K562 (cell line): ENCODE measurements around the gene B4GALT1. TPM values are rescaled to one million over a fixed set of nuclear protein-coding genes. Genes with fewer than 3 reads are reported as not detected.
A peak's percentile ranks its signal among the peaks of the same experiment; 100 is the strongest.

Experiments used
- ATAC-seq: fragments of 200-7000 bp; cut with Tn5 transposase; 3 replicates; pipeline ENCODE4 v1.9.1; 2020; ENCODE audit warnings: moderate library complexity
- BruUV-seq: library from RNA; stranded (reverse); fragments of 400-500 nt; replicated peaks from 2 replicates; lab custom pipeline; 2021; lab: Mats Ljungman, UMichigan
- CTCF ChIA-PET: fragments of 300-600 bp; formaldehyde crosslinking; extraction: SDS; loops from one replicate; lab custom pipeline; 2021; ENCODE audit warnings: low intra/inter-chr PET ratio; lab: Yijun Ruan, JAX
- POLR2A ChIA-PET: fragments of 300-600, 350-650 bp; sonication (Branson Sonifier 250); formaldehyde crosslinking; extraction: SDS; loops from one replicate; lab custom pipeline; 2021; ENCODE audit warnings: antibody characterized with exemption, inconsistent platforms; lab: Yijun Ruan, JAX
- DNase-seq, 4 experiments: peaks; one replicate each; pipeline versions ENCODE4 v3.0.0 to v3.0.0-alpha.2; 2011 to 2018; ENCODE audit warnings: low spot score in 3 of 4, mixed read lengths in 3 of 4; ENCODE audit errors: extremely low read depth in 1 of 4
- FAIRE-seq: peaks from 2 replicates; lab custom pipeline; 2011; peaks lifted over from hg19 to GRCh38; lab: Jason Lieb, UNC
- H2AFZ ChIP-seq: 2 replicates; pipeline ENCODE4 v1.6.0; 2011; ENCODE audit warnings: low read depth, low read length, control low read depth, inconsistent platforms
- H3K27ac ChIP-seq: fragments of 200-600 bp; 3 replicates; pipeline ENCODE4 v1.8.0; 2011; ENCODE audit warnings: low read depth, mild to moderate bottlenecking, control low read depth, inconsistent platforms, low read length, moderate library complexity, mixed read lengths; ENCODE audit errors: extremely low read depth
- H3K27me3 ChIP-seq, 2 experiments: fragments of 300-600 bp in 1 of 2; 2 replicates in 1 of 2; 3 replicates in 1 of 2; pipeline versions ENCODE4 v1.6.0 to v1.8.0; 2011; ENCODE audit warnings: inconsistent platforms in 2 of 2, low read length in 2 of 2, mild to moderate bottlenecking in 1 of 2, mixed read lengths in 1 of 2, moderate library complexity in 1 of 2; ENCODE audit not compliant: control insufficient read depth in 2 of 2, insufficient read depth in 2 of 2
- H3K36me3 ChIP-seq: fragments of 300-600 bp; 3 replicates; pipeline ENCODE4 v1.8.0; 2011; ENCODE audit warnings: mild to moderate bottlenecking, low read length, inconsistent platforms; ENCODE audit not compliant: control insufficient read depth, insufficient read depth
- H3K4me1 ChIP-seq, 2 experiments: fragments of 200-600 bp in 1 of 2; replicated peaks in 1 of 2; 2 replicates in 1 of 2; 3 replicates in 1 of 2; pipeline versions ENCODE4 v1.5.1 to v1.8.0; 2011; ENCODE audit warnings: inconsistent platforms in 2 of 2, low read length in 2 of 2, mild to moderate bottlenecking in 1 of 2, mixed read lengths in 1 of 2, moderate library complexity in 1 of 2; ENCODE audit not compliant: control insufficient read depth in 2 of 2, insufficient read depth in 2 of 2
- H3K4me2 ChIP-seq: 2 replicates; pipeline ENCODE4 v1.6.1; 2011; ENCODE audit warnings: low read length, control low read depth, inconsistent platforms, mixed read lengths; ENCODE audit not compliant: insufficient read depth
- H3K4me3 ChIP-seq: fragments of 200-600 bp; sonication (generic), shearing (Covaris generic); 2 replicates; pipeline ENCODE4 v1.5.1; 2016; ENCODE audit warnings: control low read depth, inconsistent platforms
- H3K79me2 ChIP-seq: fragments of 200-600 bp; 3 replicates; pipeline ENCODE4 v1.8.0; 2011; ENCODE audit warnings: low read length, inconsistent platforms; ENCODE audit not compliant: control insufficient read depth, insufficient read depth
- H3K9ac ChIP-seq, 2 experiments: 2 replicates each; pipeline versions ENCODE4 v1.6.0 to v1.6.1; 2011; ENCODE audit warnings: low read depth in 2 of 2, low read length in 2 of 2, control low read depth in 1 of 2, inconsistent platforms in 1 of 2, mild to moderate bottlenecking in 1 of 2, mixed read lengths in 1 of 2; ENCODE audit not compliant: insufficient read depth in 1 of 2
- H3K9me1 ChIP-seq: one replicate; pipeline ENCODE4 v1.6.0; 2011; ENCODE audit warnings: inconsistent platforms, mild to moderate bottlenecking, low read length, moderate library complexity; ENCODE audit not compliant: control insufficient read depth, insufficient read depth
- H3K9me3 ChIP-seq: replicated peaks from 2 replicates; pipeline ENCODE4 v1.5.1; 2011; ENCODE audit warnings: low read depth, low read length, inconsistent platforms; ENCODE audit not compliant: control insufficient read depth, insufficient read depth
- H4K20me1 ChIP-seq: replicated peaks from 2 replicates; pipeline ENCODE4 v1.6.1; 2011; ENCODE audit warnings: low read length, inconsistent platforms, mixed read lengths; ENCODE audit not compliant: control insufficient read depth, insufficient read depth
- NFIX ChIP-seq: fragments of 250-450 bp; sonication (Bioruptor Pico); IDR thresholded peaks from 2 replicates; pipeline ENCODE4 v1.4.0; 2020; ENCODE audit warnings: low read depth, mild to moderate bottlenecking, moderate library complexity
- PRDM10 ChIP-seq: fragments of 450-650 bp; IDR thresholded peaks from 2 replicates; pipeline ENCODE4 v1.6.1; 2018; ENCODE audit not compliant: partially characterized antibody
- ZBTB2 ChIP-seq: fragments of 450-650 bp; IDR thresholded peaks from 2 replicates; pipeline ENCODE4 v1.6.1; 2016; ENCODE audit warnings: antibody characterized with exemption
- WGBS: fragments of 100-300 bp; shearing (Covaris generic); methylation state at CpG from one replicate; pipeline ENCODE4 v1.1.6; 2016; ENCODE audit warnings: low coverage, mixed read lengths; ENCODE audit not compliant: insufficient coverage; ENCODE audit errors: missing lambda C conversion rate; 5-methylcytosine and 5-hydroxymethylcytosine counted together
- in situ Hi-C: fragments of 300-500 bp; cut with MboI; formaldehyde crosslinking; loops from 4 replicates; pipeline ENCODE4 v1.15.0; 2018; ENCODE audit warnings: inconsistent platforms, mixed read lengths
- intact Hi-C: fragments of 100-400 bp; cut with micrococcal nuclease; formaldehyde crosslinking; loops from 2 replicates; pipeline ENCODE4 v1.14.2; 2022
- polyA plus RNA-seq, 8 experiments: library from polyadenylated mRNA; depleted of rRNA in 4 of 8; stranded (reverse) in 5 of 8; unstranded in 3 of 8; fragments of >200 nt; fragmentation: Nextera tagmentation in 2 of 8; fragmentation: Illumina TruSeq in 1 of 8; extraction: Ambion mirVana in 2 of 8; extraction: Trizol in 1 of 8; gene quantifications; 2 replicates each; pipeline versions ENCODE4 v1.2.1 to v1.2.3, GENCODE V29; 2011 to 2014; ENCODE audit warnings: inconsistent platforms in 1 of 8, missing spikeins in 1 of 8
- total RNA-seq, 7 experiments: library from RNA; depleted of rRNA in 6 of 7; stranded (reverse); fragments of >200 nt in 6 of 7; fragmentation: Illumina TruSeq in 2 of 7; extraction: Trizol in 2 of 7; gene quantifications; 2 replicates each; pipeline versions ENCODE4 v1.2.1 to v1.2.3, GENCODE V29; 2011 to 2021; ENCODE audit warnings: low replicate concordance in 1 of 7

Gene B4GALT1
- total and polyA plus RNA-seq, 9 of the 15 experiments (the other 6 are each of a cell fraction or from before 2014, with no cell fraction given), result 4.1 to 26.8 (median 7.1) TPM

DNA sequence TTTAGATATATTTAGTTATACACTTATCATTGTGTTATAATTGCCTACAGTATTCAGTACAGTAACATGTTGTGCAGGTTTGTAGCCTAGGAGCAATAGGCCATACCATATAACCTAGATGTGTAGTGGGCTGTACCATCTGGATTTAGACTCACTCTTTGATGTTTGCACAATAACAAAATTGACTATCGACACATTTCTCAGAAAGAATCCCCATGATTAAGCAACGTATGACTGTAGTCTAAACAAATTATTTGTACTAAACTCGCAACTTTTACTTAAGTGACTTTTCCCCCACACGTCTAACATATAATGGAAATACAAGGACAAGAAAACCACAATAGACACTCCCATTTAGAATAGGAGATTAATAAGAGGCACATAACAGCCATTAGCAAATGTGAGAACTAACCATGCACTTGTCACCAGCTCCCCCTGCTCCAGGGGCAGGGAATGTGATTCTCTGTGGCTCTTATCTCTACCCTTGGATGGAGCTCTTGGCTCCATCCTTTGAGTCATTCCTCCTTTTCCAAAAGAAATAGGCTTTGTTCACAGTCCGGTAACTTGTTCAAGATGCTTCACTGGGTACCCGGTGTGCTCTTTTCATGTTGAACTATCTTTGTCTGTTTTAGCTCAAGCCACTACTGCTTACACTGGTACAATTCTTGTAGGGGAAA is 8.7 kb upstream of the B4GALT1 start:
- no peak overlapping the region for H3K9ac ChIP-seq
- H3K27me3 ChIP-seq, result no peaks in the 10 kb centered on the region
- H3K27ac ChIP-seq, result no peak overlapping the region
- FAIRE-seq (no peak), DNase-seq (no peak), ATAC-seq (no peak)
- BruUV-seq, result no TSS peak
- H3K4me3 ChIP-seq, result no peak overlapping the region
- ChIA-PET CTCF (no interaction called here), POLR2A (interaction anchor here (0.7 kb wide), 1 partner anchor 88 kb away, joined by 4 read pairs; no protein-coding TSS in a partner anchor)
- intact Hi-C loops, result no loop called here
- 69% methylated on average over 6 of the region's 6 CpGs for WGBS
- no peaks in the 10 kb centered on the region for H3K9me3 ChIP-seq
- in situ Hi-C loops, result no loop called here
- peaks cover 12 to 16% of the 10 kb centered on the region in 2 experiments; a peak in 4 of 5 replicates for H3K4me1 ChIP-seq
- H3K9me1 ChIP-seq, result no peaks in the 10 kb centered on the region
- no peaks in the 10 kb centered on the region for H3K79me2 ChIP-seq
- H4K20me1 ChIP-seq, result no peaks in the 10 kb centered on the region
- no peak overlapping the region for H3K4me2 ChIP-seq
- H3K36me3 ChIP-seq, result no peaks in the 10 kb centered on the region
- TF ChIP-seq NFIX (CRISPR knock-in tag) (no peak), ZBTB2 (no peak), PRDM10 (peak; percentile 49)
- TF ChIP-seq, all 486 proteins: peak for 1
- H2AFZ ChIP-seq, result no peak overlapping the region
